KOPT-K1 (cell line): ENCODE data around the gene TBC1D9B.
"Not testable (repeated sequence)": the region's sequence is repeated elsewhere in the genome, so short reads cannot be mapped to it uniquely, and the experiment has no call there.

ENCODE experiments used
- H3K27ac ChIP-seq: fragments of 200-600 bp; sonication (generic); 2 replicates; pipeline ENCODE4 v1.5.1; 2016; ENCODE audit warnings: antibody characterized with exemption, mild to moderate bottlenecking, low read depth, low read length; ENCODE audit not compliant: poor library complexity, severe bottlenecking
- H3K36me3 ChIP-seq: fragments of 200-600 bp; sonication (generic); 2 replicates; pipeline ENCODE4 v1.5.1; 2017; ENCODE audit warnings: antibody characterized with exemption, mild to moderate bottlenecking, low read length, moderate library complexity; ENCODE audit not compliant: insufficient read depth
- H3K9me3 ChIP-seq: fragments of 200-600 bp; sonication (generic); 2 replicates; pipeline ENCODE4 v1.5.1; 2017; ENCODE audit warnings: antibody characterized with exemption, low read length, mild to moderate bottlenecking; ENCODE audit not compliant: insufficient read depth, poor library complexity, severe bottlenecking

TBC1D9B gene

DNA sequence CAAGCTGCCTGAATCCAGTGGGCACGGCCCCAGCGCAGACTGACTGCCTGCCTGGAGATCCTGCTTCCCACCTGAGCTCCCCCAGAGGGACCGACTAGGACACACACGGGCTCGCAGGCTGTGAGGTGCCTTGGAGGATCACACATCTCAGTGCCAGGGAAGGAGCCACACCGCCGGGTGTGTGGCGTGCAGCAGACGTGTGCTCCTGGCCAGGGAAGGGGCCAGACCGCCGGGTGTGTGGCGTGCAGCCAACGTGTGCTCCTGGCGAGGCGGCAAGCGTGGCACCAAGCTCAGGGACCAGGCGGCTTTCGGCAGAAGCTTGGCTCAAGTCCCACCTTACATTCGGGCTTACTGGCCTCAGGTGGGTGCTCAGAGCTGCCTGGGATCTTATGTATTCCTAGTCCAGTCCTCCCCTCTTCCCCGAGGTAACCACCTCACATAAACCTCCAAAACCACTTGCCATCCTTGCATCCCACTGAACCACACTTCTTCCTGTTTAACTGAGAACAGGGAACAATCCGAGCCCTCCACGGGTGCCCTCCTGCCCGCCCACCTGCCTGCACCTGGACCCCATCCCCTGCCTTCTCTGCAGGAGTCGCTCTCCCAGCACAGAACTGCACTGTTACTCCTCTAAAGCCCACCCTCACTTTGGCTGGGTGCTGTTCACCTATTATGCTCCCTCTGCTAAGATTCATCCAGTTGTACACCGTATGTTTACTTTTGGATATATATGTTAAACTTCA lies 26.7 kb downstream of the TBC1D9B start:
- peaks cover 36% of the 10 kb centered on the region for H3K9me3 ChIP-seq
- H3K36me3 ChIP-seq = peaks cover 69% of the 10 kb centered on the region
- H3K27ac ChIP-seq = no peak overlapping the region

DNA sequence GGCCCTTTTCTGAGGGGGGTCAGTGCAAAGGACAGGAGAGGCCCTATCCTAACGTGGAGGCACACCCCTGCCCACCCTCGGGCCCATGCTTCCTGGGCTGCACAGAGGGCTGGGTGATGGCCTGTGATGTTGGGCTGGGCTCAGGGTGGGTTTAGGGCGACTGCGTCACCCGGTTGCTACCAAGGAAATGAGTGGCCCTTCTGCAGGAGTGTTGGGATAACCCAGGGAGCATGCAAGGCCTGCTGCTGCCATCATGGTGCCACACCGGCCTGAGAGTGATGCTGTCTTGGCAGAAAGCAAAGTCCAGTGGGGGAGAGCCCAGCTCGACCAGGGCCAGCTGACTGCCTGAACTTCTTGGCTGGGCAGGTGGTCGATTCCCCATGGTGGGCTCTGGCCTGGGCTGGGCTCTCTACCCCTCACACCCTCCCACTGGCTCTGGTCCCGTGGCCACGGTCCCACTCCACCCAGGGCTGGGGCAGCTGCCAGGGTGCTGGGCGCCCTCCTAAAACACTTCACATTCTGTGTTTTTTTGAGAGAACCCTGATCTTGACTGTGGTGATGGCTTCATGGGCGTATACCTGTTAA lies 27.5 kb downstream of the TBC1D9B start:
- Histone ChIP-seq H3K36me3 (peaks cover 69% of the 10 kb centered on the region), H3K9me3 (peaks cover 31% of the 10 kb centered on the region), H3K27ac (no peak overlapping the region)

DNA sequence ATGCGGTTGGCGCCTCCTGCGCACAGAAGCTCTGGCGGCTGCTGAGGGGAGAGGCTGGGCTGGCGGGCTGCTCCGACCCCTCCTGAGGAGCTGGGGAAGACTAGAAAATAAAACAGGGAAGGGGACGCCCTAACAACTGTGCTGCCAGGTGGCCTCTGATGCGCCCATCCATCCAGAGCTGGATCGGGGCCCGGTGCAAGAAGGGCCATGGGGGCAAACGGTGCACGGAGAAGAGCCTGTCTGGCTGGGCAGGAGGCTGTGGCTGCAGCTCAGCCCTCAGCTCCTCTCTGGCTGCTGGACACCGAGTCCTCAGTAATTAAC lies 28.0 kb downstream of the TBC1D9B start:
- Histone ChIP-seq H3K36me3 (peaks cover 69% of the 10 kb centered on the region), H3K27ac (no peak overlapping the region), H3K9me3 (peaks cover 28% of the 10 kb centered on the region)

DNA sequence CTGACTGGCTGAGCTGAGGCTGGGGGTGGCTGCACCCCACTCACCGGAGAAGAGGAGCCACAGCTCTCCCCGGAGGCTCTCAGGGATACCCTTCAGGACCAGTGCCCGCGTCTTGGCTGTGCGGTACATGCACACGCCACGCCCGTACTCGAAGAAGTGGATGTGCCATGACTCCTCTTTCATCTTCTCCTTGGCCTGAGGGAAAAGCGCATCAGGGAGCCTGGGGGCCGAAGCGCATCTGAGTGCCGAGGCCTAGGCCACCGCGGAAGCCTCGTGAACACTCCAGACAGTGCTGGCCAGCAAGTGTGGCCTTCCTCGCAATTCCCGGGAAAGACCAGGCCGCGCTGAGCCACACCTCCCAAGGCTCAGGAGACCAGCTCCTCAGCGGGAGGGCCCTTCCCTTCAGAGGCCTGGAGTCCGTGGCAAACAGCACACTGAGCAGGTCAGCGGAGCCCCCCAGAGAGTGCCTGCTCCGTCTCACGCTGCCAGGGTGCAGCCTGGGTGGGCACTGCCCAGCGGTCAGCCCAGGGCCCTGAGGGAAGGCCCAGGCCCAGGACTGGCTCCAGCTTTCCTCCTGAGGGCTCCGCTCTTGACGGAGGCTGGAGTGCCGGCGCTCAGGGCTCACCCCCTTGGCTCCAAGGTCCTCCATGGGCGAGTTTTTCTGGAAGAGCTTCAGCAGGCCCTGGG lies 28.6 kb downstream of the TBC1D9B start:
- Histone ChIP-seq H3K9me3 (peaks cover 23% of the 10 kb centered on the region), H3K27ac (no peak overlapping the region), H3K36me3 (peaks cover 69% of the 10 kb centered on the region)

- Histone ChIP-seq H3K27ac (no peak overlapping the region), H3K36me3 (peaks cover 69% of the 10 kb centered on the region), H3K9me3 (peaks cover 16% of the 10 kb centered on the region)
Measured at GRCh38 chr5:179878222-179879002, 29.3 kb downstream of the TBC1D9B start.

DNA sequence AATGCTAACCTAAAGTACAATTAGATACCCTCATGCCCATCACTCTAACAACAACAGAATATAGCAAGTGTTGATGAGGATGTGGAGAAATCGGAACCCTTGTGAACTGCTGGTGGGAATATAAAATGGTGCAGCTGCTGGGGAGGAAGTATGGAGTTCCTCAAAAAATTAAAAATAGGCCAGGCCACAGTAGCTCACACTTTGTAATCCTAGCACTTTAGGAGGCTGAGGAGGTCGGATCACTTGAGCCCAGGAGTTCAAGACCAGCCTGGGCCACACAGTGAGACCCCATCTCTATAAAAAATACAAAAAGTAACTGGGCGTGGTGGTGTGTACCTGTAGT lies 31.1 kb downstream of the TBC1D9B start:
- H3K27ac ChIP-seq = no peak overlapping the region
- peaks cover 70% of the 10 kb centered on the region for H3K36me3 ChIP-seq
- no peaks in the 10 kb centered on the region for H3K9me3 ChIP-seq

DNA sequence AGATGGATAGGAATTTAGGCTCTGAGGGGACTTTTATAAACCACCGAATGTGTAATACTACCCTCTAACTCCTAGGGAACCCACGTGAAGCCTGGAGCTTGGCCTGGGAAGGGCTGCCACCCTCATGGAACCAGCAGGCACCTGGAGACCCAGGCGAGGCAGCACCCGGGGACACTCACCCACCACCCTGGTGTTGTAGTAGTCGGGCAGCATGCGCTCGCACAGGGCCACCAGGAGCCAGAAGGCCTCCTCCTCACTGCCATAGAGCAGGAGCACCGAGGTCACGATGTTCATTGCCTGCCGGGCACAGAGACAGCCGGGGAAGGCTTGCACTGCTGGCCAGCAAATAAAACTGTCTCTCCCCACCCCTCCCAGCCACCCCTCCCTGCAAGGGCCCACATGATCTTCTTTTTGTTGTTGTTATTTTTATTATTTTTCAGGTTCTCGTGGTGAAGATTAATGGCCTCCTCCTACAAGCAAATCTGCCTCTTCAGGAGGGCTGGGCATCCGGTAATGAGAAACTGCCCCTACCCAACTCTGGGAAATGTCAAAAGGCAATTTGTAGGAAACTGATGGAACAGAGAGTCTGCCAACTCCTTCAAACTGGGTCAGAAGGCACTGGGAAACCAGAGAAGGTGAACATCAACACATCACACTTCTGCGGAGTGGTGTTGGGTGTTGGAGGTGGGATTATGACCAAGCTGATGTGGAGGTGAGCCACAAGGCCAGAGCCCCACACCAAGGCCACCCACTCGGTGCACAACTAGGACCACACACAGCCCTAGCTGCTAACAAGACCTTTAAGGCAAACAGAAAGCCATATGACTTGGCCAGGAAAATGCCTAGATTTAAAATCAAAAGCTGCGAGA lies 31.7 kb downstream of the TBC1D9B start:
- Histone ChIP-seq H3K9me3 (no peaks in the 10 kb centered on the region), H3K36me3 (peaks cover 76% of the 10 kb centered on the region), H3K27ac (no peak overlapping the region)

- no peak overlapping the region for H3K27ac ChIP-seq
- peaks cover 88% of the 10 kb centered on the region for H3K36me3 ChIP-seq
Measured at GRCh38 chr5:179874536-179875292, 33.0 kb downstream of the TBC1D9B start.

DNA sequence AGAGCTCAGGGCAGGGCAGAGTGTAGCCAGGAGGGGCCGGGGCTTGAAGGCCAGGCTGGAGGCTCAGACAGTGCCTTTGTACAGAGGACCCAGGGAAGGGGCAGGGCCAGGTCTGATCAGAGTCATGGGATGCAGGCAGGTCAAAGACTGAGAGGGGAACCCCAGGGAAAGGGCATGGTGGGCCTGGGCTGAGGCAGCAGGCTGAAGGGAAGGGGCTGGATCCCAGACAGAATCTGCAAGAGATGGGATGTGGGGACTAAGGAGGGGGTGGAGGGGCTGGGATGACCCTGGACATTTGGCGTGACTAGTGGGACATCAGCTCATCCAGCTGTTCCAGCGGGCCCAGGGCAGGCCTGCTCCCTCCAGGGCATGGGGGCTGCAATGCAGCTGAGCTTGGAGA lies 33.6 kb downstream of the TBC1D9B start:
- peaks cover 88% of the 10 kb centered on the region for H3K36me3 ChIP-seq
- no peak overlapping the region for H3K27ac ChIP-seq
- H3K9me3 ChIP-seq = no peaks in the 10 kb centered on the region

More at GRCh38 chr5:179874536-179875292, 33.0 kb downstream of the TBC1D9B start:
- H3K9me3 ChIP-seq = no peaks in the 10 kb centered on the region

DNA sequence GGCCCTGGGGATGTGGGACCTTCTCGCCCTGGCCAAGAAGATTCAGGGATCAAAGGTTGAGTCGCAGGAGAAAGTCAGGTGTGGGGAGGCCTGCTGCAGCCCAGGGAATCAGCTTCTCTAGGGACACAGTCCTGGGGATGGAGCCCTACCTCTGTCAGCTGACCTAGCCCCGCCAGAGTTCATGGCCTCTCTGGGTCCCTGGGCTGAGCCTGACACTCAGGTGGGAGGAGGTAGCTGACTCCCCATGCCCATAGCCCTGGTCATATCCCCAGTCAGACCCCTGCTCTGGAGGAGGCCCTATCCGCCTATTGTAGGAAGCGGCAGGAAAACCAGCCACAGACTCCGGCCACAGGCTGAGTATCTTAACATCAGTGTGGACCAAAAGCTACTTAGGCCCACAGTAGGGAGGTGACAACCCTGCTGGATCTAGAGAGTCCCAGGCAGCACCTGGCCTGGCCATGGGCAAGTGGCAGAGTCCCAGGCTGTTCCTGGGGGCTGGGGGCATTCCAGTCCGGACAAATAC lies 34.0 kb downstream of the TBC1D9B start:
- peaks cover 89% of the 10 kb centered on the region for H3K36me3 ChIP-seq
- no peak overlapping the region for H3K27ac ChIP-seq
- H3K9me3 ChIP-seq = no peaks in the 10 kb centered on the region

DNA sequence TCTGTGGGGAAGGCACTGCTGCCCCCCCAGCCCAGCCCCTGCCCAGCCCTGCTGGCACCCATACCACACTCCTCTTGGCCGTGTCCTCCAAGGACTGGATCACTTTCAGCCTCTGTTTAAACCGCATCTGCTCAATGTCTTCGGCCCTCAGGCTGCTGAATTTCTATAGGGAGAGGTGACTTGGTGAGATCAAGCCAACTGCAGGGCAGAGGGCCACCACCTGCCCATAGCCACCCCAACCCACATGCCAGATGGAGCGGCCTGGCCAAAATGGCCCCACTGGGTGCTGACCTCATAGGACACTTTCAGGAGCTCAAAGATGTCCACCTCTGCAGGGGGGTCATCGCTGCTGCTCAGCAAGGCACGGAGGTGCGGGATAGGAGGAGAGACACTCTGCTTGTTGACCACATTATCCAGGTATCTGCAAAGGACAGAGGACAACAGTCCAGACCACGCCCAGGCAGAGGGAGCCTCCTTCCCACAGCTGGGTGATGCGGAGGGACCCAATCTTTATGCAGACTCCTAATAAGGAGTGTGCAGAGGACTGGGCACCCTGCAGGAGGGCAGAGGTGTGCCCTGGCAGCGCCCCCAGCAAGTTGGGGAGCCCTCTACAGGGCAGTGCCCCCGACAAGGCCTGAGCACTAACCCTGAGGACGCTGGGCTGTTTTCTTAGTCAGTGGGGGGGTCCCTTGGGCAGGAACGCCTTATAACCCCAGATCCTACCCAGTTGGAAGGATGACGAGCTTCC lies 34.7 kb downstream of the TBC1D9B start:
- H3K9me3 ChIP-seq = no peaks in the 10 kb centered on the region

DNA sequence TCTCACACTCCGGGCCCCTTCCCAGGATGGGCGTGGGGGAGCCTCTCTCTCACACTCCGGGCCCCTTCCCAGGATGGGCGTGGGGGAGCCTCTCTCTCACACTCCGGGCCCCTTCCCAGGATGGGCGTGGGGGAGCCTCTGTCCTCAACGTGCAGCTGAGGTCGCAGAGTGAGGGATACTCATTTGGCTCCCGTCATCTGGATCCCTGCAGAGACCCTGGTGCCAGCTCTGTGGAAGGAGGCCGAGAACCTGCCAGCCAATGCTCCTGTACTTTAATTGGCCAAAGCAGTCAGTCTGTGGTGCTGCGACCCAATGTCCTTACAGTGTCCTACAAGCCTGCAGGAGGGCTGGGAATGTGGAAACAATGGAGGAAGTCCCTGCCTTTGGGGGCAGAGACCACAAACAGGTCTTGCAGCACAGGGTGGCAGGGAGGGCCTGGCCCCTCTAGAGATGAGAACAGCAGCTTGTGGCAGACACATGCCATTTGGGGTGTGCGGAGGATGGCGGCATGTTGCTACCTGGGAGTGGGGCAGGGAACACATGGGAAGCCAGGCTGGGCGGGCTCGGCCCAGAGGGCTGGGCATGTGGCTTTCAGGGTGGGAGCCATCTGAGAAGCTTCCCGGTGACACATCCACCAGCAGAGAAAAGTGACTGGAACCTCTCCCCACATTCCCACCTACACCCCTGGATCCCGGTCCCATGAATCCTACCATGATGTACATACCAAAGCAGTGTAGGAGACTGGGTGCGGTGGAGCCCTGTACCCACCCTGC lies 35.5 kb downstream of the TBC1D9B start:
- Histone ChIP-seq H3K9me3 (no peaks in the 10 kb centered on the region), H3K36me3 (peaks cover 89% of the 10 kb centered on the region), H3K27ac (no peak overlapping the region)

More for the DNA sequence above, 34.7 kb downstream of the TBC1D9B start:
- Histone ChIP-seq H3K27ac (no peak overlapping the region), H3K36me3 (peaks cover 92% of the 10 kb centered on the region)

GRCh38 chr5:179871533-179871932 lies 36.2 kb downstream of the TBC1D9B start:
- H3K9me3 ChIP-seq, H3K27ac ChIP-seq: not testable (repeated sequence)
- peaks cover 91% of the 10 kb centered on the region for H3K36me3 ChIP-seq
